PFSK-1 (cell line): ENCODE measurements around the gene STK32A.

ENCODE experiments used
- FOXP2 ChIP-seq: optimal IDR thresholded peaks from 2 replicates; pipeline ENCODE3; 2011; ENCODE audit warnings: borderline replicate concordance, control low read depth, inconsistent platforms; ENCODE audit not compliant: insufficient read depth; ENCODE audit errors: extremely low read length, extremely low read depth
- POLR2AphosphoS5 ChIP-seq: IDR thresholded peaks from 2 replicates; pipeline ENCODE4 v1.6.1; 2012; ENCODE audit warnings: low read depth, mild to moderate bottlenecking, control low read depth, low read length, moderate library complexity
- SIN3A ChIP-seq: IDR thresholded peaks from 2 replicates; pipeline ENCODE4 v1.6.1; 2012; ENCODE audit warnings: mild to moderate bottlenecking, low read length, moderate library complexity, borderline replicate concordance; ENCODE audit not compliant: insufficient read depth
- TAF1 ChIP-seq: IDR thresholded peaks from 2 replicates; pipeline ENCODE4 v1.6.1; 2012; ENCODE audit warnings: low read length, control low read depth, borderline replicate concordance; ENCODE audit not compliant: insufficient read depth
- TF ChIP-seq, protein P1 (sequence below), 2 experiments: IDR thresholded peaks; 2 replicates each; pipeline versions ENCODE4 v1.6.1 to v1.8.0; 2011 to 2012; ENCODE audit warnings: low read depth in 2 of 2, low read length in 2 of 2, control low read depth in 1 of 2, inconsistent platforms in 1 of 2, mild to moderate bottlenecking in 1 of 2, moderate library complexity in 1 of 2; ENCODE audit not compliant: insufficient read depth in 1 of 2

STK32A gene

DNA sequence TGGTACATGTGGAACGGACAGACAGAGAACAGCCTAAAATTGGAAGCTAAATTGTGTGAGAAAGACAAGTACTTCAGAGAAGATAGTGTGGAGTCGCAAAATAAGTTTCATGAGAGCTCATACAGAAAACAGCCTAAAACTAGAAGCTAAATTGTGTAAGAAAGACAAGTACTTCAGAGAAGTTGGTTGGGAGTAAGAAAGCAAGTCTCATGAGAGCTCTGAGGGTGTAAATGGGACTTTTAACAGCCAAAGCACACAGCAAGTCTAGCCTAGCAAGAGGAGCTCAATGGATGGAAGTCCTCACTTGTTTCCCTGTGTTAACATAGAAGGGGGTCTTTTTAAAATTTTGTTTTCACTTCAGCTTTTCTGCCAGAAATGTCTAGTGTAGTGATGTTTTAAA is 93.1 kb downstream of the STK32A start:
- TF ChIP-seq POLR2AphosphoS5 (no peak), TAF1 (no peak), FOXP2 (no peak), SIN3A (no peak)
- TF ChIP-seq, protein P1, sequence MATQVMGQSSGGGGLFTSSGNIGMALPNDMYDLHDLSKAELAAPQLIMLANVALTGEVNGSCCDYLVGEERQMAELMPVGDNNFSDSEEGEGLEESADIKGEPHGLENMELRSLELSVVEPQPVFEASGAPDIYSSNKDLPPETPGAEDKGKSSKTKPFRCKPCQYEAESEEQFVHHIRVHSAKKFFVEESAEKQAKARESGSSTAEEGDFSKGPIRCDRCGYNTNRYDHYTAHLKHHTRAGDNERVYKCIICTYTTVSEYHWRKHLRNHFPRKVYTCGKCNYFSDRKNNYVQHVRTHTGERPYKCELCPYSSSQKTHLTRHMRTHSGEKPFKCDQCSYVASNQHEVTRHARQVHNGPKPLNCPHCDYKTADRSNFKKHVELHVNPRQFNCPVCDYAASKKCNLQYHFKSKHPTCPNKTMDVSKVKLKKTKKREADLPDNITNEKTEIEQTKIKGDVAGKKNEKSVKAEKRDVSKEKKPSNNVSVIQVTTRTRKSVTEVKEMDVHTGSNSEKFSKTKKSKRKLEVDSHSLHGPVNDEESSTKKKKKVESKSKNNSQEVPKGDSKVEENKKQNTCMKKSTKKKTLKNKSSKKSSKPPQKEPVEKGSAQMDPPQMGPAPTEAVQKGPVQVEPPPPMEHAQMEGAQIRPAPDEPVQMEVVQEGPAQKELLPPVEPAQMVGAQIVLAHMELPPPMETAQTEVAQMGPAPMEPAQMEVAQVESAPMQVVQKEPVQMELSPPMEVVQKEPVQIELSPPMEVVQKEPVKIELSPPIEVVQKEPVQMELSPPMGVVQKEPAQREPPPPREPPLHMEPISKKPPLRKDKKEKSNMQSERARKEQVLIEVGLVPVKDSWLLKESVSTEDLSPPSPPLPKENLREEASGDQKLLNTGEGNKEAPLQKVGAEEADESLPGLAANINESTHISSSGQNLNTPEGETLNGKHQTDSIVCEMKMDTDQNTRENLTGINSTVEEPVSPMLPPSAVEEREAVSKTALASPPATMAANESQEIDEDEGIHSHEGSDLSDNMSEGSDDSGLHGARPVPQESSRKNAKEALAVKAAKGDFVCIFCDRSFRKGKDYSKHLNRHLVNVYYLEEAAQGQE (IDR thresholded peaks at IDR 0.05; ENCODE audit: insufficient read depth in 1 of 2, low read depth in 2 of 2, low read length in 2 of 2) = no peak

- TF ChIP-seq SIN3A (no peak), POLR2AphosphoS5 (no peak), TAF1 (no peak), FOXP2 (no peak)
- TF ChIP-seq, protein P1 (IDR thresholded peaks at IDR 0.05; ENCODE audit: insufficient read depth in 1 of 2, low read depth in 2 of 2, low read length in 2 of 2) = no peak
Measured at GRCh38 chr5:147332658-147333057, 97.8 kb downstream of the STK32A start.

DNA sequence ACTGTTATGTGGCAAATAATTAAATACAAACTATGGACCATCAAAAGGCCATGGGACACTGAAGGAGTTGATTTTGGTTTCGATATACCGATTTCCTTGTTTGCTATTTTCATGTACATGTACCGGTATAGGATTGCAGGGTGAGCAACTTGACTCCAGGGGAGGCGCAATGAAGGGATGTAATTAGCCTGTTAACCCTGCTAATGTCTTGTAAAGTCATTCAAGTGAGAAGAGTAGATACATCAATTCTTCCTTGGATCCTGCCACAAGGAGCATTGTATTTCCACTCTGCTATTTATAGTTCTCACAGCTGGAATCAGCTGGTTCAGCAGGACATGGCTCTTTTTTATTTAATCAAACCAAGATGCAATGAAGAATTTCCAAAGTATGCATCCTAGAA is 102.0 kb downstream of the STK32A start:
- TF ChIP-seq SIN3A (no peak), FOXP2 (no peak), POLR2AphosphoS5 (no peak), TAF1 (no peak)
- TF ChIP-seq, protein P1 (IDR thresholded peaks at IDR 0.05; ENCODE audit: insufficient read depth in 1 of 2, low read depth in 2 of 2, low read length in 2 of 2) = no peak

- TF ChIP-seq POLR2AphosphoS5 = no peak
- TF ChIP-seq, protein P1 (IDR thresholded peaks at IDR 0.05; ENCODE audit: insufficient read depth in 1 of 2, low read depth in 2 of 2, low read length in 2 of 2) = no peak
- no peak for TF ChIP-seq SIN3A
- TF ChIP-seq TAF1 = no peak
- no peak for TF ChIP-seq FOXP2
Measured at GRCh38 chr5:147339313-147339712, 104.5 kb downstream of the STK32A start.

- no peak for TF ChIP-seq SIN3A
- no peak for TF ChIP-seq FOXP2
- TF ChIP-seq, protein P1 (IDR thresholded peaks at IDR 0.05; ENCODE audit: insufficient read depth in 1 of 2, low read depth in 2 of 2, low read length in 2 of 2) = no peak
- no peak for TF ChIP-seq POLR2AphosphoS5
- TF ChIP-seq TAF1 = no peak
Measured at GRCh38 chr5:147340941-147341340, 106.1 kb downstream of the STK32A start.
